SU-DHL-6 (cell line): ENCODE data around the gene RIC8A.

Experiments
- H2AFZ ChIP-seq: fragments of 200-600 bp; sonication (generic); 2 replicates; pipeline ENCODE4 v1.6.1; 2014; ENCODE audit warnings: low read depth, mild to moderate bottlenecking, moderate library complexity, mixed read lengths, antibody characterized with exemption, low read length; ENCODE audit not compliant: severe bottlenecking
- H3F3A ChIP-seq: fragments of 200-600 bp; shearing (Covaris generic); 2 replicates; pipeline ENCODE4 v1.6.0; 2016; ENCODE audit warnings: antibody characterized with exemption, mild to moderate bottlenecking; ENCODE audit not compliant: insufficient read depth
- H3K27ac ChIP-seq: fragments of 200-600 bp; sonication (generic); 2 replicates; pipeline ENCODE4 v1.5.1; 2016; ENCODE audit warnings: low read depth, mild to moderate bottlenecking, low read length, moderate library complexity, mixed read lengths
- H3K27me3 ChIP-seq: fragments of 200-600 bp; sonication (generic), shearing (Covaris generic); 2 replicates; pipeline ENCODE4 v1.6.0; 2014; ENCODE audit warnings: mild to moderate bottlenecking, low read length
- H3K36me3 ChIP-seq: fragments of 200-600 bp; sonication (generic); 2 replicates; pipeline ENCODE4 v1.6.1; 2014; ENCODE audit warnings: mild to moderate bottlenecking, low read length, mixed read lengths
- H3K4me2 ChIP-seq: fragments of 300-600, 200-600 bp; shearing (Covaris generic), sonication (generic); 2 replicates; pipeline ENCODE4 v1.6.0; 2014; ENCODE audit warnings: low read length, low read depth, mild to moderate bottlenecking; ENCODE audit not compliant: poor library complexity, severe bottlenecking
- H3K4me3 ChIP-seq: fragments of 200-600 bp; sonication (generic); 2 replicates; pipeline ENCODE4 v1.5.1; 2014; ENCODE audit warnings: antibody characterized with exemption, low read length, mild to moderate bottlenecking, mixed read lengths; ENCODE audit not compliant: insufficient read depth, poor library complexity, severe bottlenecking
- H3K79me2 ChIP-seq: fragments of 200-600 bp; sonication (generic); 2 replicates; pipeline ENCODE4 v1.6.1; 2014; ENCODE audit warnings: mild to moderate bottlenecking, low read length, moderate library complexity; ENCODE audit not compliant: insufficient read depth
- H3K9ac ChIP-seq: fragments of 200-600 bp; sonication (generic); 2 replicates; pipeline ENCODE4 v1.7.0; 2014; ENCODE audit warnings: mild to moderate bottlenecking, low read length
- H3K9me2 ChIP-seq: fragments of 200-600 bp; sonication (generic); replicated peaks from 2 replicates; pipeline ENCODE4 v1.6.1; 2014; ENCODE audit warnings: low read length; ENCODE audit not compliant: insufficient read depth
- H3K9me3 ChIP-seq: fragments of 200-600 bp; sonication (generic); 2 replicates; pipeline ENCODE4 v1.6.1; 2014; ENCODE audit warnings: low read length, mixed read lengths; ENCODE audit not compliant: insufficient read depth
- H4K20me1 ChIP-seq: fragments of 200-600 bp; sonication (generic); 2 replicates; pipeline ENCODE4 v1.6.1; 2014; ENCODE audit warnings: low read depth, mild to moderate bottlenecking, antibody characterized with exemption, low read length, moderate library complexity, mixed read lengths
- EZH2phosphoT487 ChIP-seq: fragments of 200-600 bp; sonication (generic), shearing (Covaris generic); conservative IDR thresholded peaks from 2 replicates; pipeline ENCODE4 v1.6.1; 2018; ENCODE audit warnings: mild to moderate bottlenecking, antibody characterized with exemption, low read length, moderate library complexity, mixed read lengths
- TF ChIP-seq, protein P1 (sequence below): fragments of 200-600 bp; sonication (generic); IDR thresholded peaks from one replicate; pipeline ENCODE4 v1.5.1; 2017; ENCODE audit warnings: antibody characterized with exemption, mild to moderate bottlenecking, low read length, moderate library complexity; ENCODE audit not compliant: insufficient read depth, poor library complexity, severe bottlenecking

RIC8A gene

DNA sequence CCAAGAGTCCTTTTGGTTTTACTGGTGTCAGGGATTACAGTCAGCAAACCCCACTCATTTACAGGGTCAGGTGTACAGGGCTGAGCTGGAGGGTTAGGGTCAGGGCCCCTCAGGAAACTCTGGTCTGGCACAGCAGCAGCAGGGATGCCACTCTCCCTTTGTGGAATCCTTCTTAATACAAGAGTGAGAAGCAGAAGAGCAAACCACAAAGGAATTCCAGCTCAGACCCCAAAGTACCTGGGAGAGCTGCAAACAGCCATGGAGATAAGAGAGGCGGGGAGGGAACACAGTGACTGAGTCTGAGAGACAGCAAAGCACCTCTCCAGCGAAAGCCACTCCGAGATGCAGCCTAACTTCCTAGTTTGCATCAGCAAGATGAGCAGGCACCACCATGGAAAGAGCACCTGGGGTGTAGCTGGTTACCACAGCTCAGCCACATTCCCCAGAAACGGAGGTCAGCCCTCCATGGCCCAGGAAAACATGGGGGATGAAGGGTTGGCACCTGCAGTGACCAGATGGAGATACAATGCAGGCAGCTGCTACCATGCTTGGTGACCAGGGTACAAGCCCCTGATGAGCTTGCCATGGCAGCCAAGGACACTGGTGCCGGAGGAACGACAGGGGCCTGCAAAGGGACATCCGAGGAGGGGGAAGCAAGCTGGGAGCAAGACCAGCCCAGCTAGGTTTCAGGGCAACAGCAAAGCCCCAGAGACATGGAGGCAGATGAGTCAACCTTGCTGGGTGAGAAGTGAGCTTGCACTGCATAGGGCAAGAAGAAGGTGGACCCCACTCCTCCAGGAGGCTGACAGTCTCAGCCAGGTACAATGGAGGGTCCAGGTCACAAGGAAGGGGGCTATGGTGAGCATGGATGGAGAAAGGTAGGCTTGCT lies 4.2 kb upstream of the RIC8A start:
- Histone ChIP-seq H3K27ac (no peak overlapping the region), H3K36me3 (no peaks in the 10 kb centered on the region), H3K4me3 (no peak overlapping the region), H3K9me3 (no peaks in the 10 kb centered on the region), H4K20me1 (no peaks in the 10 kb centered on the region), H2AFZ (no peak overlapping the region), H3K79me2 (peaks cover 11% of the 10 kb centered on the region), H3K9me2 (no peaks in the 10 kb centered on the region), H3K9ac (no peak overlapping the region), H3K27me3 (no peaks in the 10 kb centered on the region), H3K4me2 (no peak overlapping the region), H3F3A (peaks cover 9% of the 10 kb centered on the region)
- no peak for TF ChIP-seq EZH2phosphoT487
- TF ChIP-seq, protein P1, sequence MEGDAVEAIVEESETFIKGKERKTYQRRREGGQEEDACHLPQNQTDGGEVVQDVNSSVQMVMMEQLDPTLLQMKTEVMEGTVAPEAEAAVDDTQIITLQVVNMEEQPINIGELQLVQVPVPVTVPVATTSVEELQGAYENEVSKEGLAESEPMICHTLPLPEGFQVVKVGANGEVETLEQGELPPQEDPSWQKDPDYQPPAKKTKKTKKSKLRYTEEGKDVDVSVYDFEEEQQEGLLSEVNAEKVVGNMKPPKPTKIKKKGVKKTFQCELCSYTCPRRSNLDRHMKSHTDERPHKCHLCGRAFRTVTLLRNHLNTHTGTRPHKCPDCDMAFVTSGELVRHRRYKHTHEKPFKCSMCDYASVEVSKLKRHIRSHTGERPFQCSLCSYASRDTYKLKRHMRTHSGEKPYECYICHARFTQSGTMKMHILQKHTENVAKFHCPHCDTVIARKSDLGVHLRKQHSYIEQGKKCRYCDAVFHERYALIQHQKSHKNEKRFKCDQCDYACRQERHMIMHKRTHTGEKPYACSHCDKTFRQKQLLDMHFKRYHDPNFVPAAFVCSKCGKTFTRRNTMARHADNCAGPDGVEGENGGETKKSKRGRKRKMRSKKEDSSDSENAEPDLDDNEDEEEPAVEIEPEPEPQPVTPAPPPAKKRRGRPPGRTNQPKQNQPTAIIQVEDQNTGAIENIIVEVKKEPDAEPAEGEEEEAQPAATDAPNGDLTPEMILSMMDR, result no peak

DNA sequence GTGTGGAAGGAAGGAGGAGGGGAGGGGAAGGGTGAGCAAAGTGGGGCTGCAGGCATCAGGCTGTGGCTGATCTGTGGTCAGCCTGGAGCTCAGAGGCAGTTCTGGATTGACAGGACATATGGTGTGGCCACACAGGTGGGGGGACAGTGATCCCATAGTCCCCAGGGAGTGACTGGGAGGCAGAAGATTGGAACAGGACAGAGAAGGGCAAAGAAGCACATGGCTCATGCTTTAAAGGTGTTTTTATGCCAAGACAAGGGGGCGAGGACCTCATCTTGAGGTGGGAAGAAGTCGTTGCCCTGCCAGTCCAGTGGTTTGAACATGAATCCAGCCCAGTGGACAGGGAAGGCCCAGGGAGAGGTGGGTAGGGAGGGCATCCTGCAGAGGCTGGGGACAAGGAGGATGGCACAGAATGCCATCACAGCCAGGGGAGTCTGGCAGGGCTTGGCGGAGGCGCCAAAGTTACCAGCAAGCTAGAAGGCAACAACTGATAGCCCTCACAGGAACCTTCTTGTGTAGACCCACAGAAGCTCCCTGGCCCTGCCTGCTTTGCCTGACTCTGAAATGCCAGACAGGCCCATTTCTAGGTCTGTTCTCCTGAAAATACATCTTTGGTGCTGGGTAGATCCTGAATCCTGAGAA lies 3.4 kb upstream of the RIC8A start:
- H3K36me3 ChIP-seq, result no peaks in the 10 kb centered on the region
- H3K27me3 ChIP-seq, result no peaks in the 10 kb centered on the region
- H3K9me3 ChIP-seq, result no peaks in the 10 kb centered on the region
- TF ChIP-seq, protein P1, result no peak
- TF ChIP-seq EZH2phosphoT487, result no peak
- H3K4me2 ChIP-seq, result no peak overlapping the region
- no peak overlapping the region for H3K4me3 ChIP-seq
- H2AFZ ChIP-seq, result no peak overlapping the region
- H3K9me2 ChIP-seq, result no peaks in the 10 kb centered on the region
- no peak overlapping the region for H3K9ac ChIP-seq
- H3K79me2 ChIP-seq, result peaks cover 15% of the 10 kb centered on the region
- no peaks in the 10 kb centered on the region for H4K20me1 ChIP-seq
- H3K27ac ChIP-seq, result no peak overlapping the region
- peaks cover 9% of the 10 kb centered on the region for H3F3A ChIP-seq

DNA sequence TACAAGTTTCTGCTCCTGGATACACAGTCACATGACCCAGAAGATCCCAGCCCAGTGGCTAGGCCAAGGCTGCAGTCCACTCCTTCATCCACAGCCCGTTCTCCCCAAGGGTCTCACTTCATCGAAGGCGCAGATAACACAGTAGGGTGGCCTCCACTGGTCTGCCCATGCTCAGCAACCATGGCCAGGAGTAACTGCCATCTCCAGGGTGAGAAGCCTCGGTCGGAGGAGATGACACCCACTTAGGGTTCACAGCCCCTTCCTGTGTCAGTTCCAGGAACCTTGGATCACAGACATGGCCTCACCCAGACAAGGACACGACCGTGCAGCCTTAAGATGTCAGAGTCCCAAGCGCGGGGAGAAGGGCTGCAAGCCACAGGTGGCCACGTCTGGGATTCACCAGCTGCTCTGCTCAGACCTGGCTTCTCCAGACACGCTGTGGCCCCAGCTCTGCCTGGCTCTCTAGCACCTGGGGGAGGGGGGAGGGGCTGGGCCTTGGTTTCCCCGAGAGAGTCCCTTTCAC lies 2.9 kb upstream of the RIC8A start:
- H3K9ac ChIP-seq, result no peak overlapping the region
- H3K4me2 ChIP-seq, result no peak overlapping the region
- no peak for TF ChIP-seq EZH2phosphoT487
- TF ChIP-seq, protein P1, result no peak
- no peaks in the 10 kb centered on the region for H3K9me2 ChIP-seq
- H3K79me2 ChIP-seq, result peaks cover 20% of the 10 kb centered on the region
- no peaks in the 10 kb centered on the region for H3K27me3 ChIP-seq
- no peaks in the 10 kb centered on the region for H4K20me1 ChIP-seq
- H3K4me3 ChIP-seq, result no peak overlapping the region
- H2AFZ ChIP-seq, result no peak overlapping the region
- H3F3A ChIP-seq, result peaks cover 9% of the 10 kb centered on the region
- H3K27ac ChIP-seq, result no peak overlapping the region
- no peaks in the 10 kb centered on the region for H3K36me3 ChIP-seq
- H3K9me3 ChIP-seq, result no peaks in the 10 kb centered on the region
